ENCODE measurements around the gene C1QL4.

GRCh38 chr12:49345051-49345824 is 8.2 kb upstream of the C1QL4 start:
- TF ChIP-seq CTCF (IDR thresholded peaks at IDR 0.05; ENCODE audit: borderline replicate concordance, extremely low read depth, low read length, poor library complexity, severe bottlenecking) (no peak), EZH2 (IDR thresholded peaks at IDR 0.05; ENCODE audit: borderline replicate concordance, low read depth, low read length, severe bottlenecking) (no peak)
